ENCODE data around the gene BMF.

Gene BMF

GRCh38 chr15:40042791-40043320 lies 65.8 kb downstream of the BMF start:
- no peak overlapping the region for H3K4me3 ChIP-seq (ENCODE audit: low read depth, low read length)
- no peak for DNase-seq (ENCODE audit: low read depth, low spot score)
- in situ Hi-C loops (cut with HindIII; ENCODE audit: low sequenced_read_pairs) = no loop called here
- TF ChIP-seq CTCF (IDR thresholded peaks at IDR 0.05; ENCODE audit: low read depth, low read length) = no peak

- DNase-seq (ENCODE audit: low read depth, low spot score) = no peak
- H3K4me3 ChIP-seq (ENCODE audit: low read depth, low read length) = no peak overlapping the region
- in situ Hi-C loops (cut with HindIII; ENCODE audit: low sequenced_read_pairs) = no loop called here
- TF ChIP-seq CTCF (IDR thresholded peaks at IDR 0.05; ENCODE audit: low read depth, low read length) = no peak
These were observed 67.9 kb downstream of the BMF start for GRCh38 chr15:40040770-40041169.

- TF ChIP-seq CTCF (IDR thresholded peaks at IDR 0.05; ENCODE audit: low read depth, low read length) = no peak
- H3K4me3 ChIP-seq (ENCODE audit: low read depth, low read length) = no peak overlapping the region
- in situ Hi-C loops (cut with HindIII; ENCODE audit: low sequenced_read_pairs) = no loop called here
- DNase-seq (ENCODE audit: low read depth, low spot score) = no peak
These were observed 68.4 kb downstream of the BMF start for GRCh38 chr15:40040293-40040635.

- peak; percentile 94 for DNase-seq (ENCODE audit: low read depth, low spot score)
- H3K4me3 ChIP-seq (ENCODE audit: low read depth, low read length) = peak within 1 kb of the TSS; percentile 96
- no peak for TF ChIP-seq CTCF (IDR thresholded peaks at IDR 0.05; ENCODE audit: low read depth, low read length)
- in situ Hi-C loops (cut with HindIII; ENCODE audit: low sequenced_read_pairs) = no loop called here
These were observed 69.8 kb downstream of the BMF start, which contains the start of gene SRP14 for GRCh38 chr15:40038638-40039543. Gene SRP14, minus strand, starts transcription at chr15:40039181. Its CDS starts 65 bp downstream, at chr15:40039116.

- in situ Hi-C loops (cut with HindIII; ENCODE audit: low sequenced_read_pairs) = no loop called here
- H3K4me3 ChIP-seq (ENCODE audit: low read depth, low read length) = peak overlapping the region; percentile 96
- no peak for TF ChIP-seq CTCF (IDR thresholded peaks at IDR 0.05; ENCODE audit: low read depth, low read length)
- peak; percentile 26 for DNase-seq (ENCODE audit: low read depth, low spot score)
These were observed 70.4 kb downstream of the BMF start for GRCh38 chr15:40038275-40038637.

Data from astrocyte of the spinal cord (primary cell).